ENCODE measurements around the gene C14orf119. TPM values are rescaled to one million over a fixed set of nuclear protein-coding genes. Genes with fewer than 3 reads are reported as not detected.

The C14orf119 gene
- total and polyA plus RNA-seq, 12 donors = 23.9 to 206 (median 51.8) TPM

- H3K27me3 ChIP-seq = no peaks in the 10 kb centered on the region
- 37 to 83% (median 44%) methylated on average over 1 to 10 of the region's 10 CpGs for WGBS, 4 donors
- intact Hi-C loops (cut with DNase I) = loop anchor here in 1 of 2 donors (5.0 kb wide), 1 partner anchor 46 kb away; no protein-coding TSS in a partner anchor
- no peaks in the 10 kb centered on the region for H3K9me3 ChIP-seq (replicated peaks in 1 of 3)
- no peak overlapping the region for H3K4me3 ChIP-seq
- DNase-seq = peak in 1 of 7 donors; percentile 17
- H3K27ac ChIP-seq = no peak overlapping the region
- H3K4me1 ChIP-seq (replicated peaks in 1 of 2) = peaks cover 0 to 7% of the 10 kb centered on the region in 2 donors
- no peaks in the 10 kb centered on the region for H3K36me3 ChIP-seq (replicated peaks in 1 of 2)
- TF ChIP-seq CTCF (IDR thresholded peaks at IDR 0.05) (no peak), POLR2A (IDR thresholded peaks at IDR 0.05) (no peak)
Observed at GRCh38 chr14:23113431-23114119, 18.3 kb downstream of the C14orf119 start.

- H3K27me3 ChIP-seq = no peaks in the 10 kb centered on the region
- WGBS, 4 donors = 55 to 77% (median 66%) methylated on average over 1 to 5 of the region's 5 CpGs
- no peak for DNase-seq
Observed at GRCh38 chr14:23114120-23114458, 18.8 kb downstream of the C14orf119 start.

GRCh38 chr14:23114669-23115038 lies 19.3 kb downstream of the C14orf119 start:
- DNase-seq = no peak
- H3K27me3 ChIP-seq = no peaks in the 10 kb centered on the region
- no peak overlapping the region for H3K4me3 ChIP-seq
- WGBS, 4 donors = 68 to 79% (median 73%) methylated on average over 4 of the region's 4 CpGs
- TF ChIP-seq POLR2A (IDR thresholded peaks at IDR 0.05) = no peak
- TF ChIP-seq CTCF (IDR thresholded peaks at IDR 0.05) = no peak
- H3K27ac ChIP-seq = peak overlapping the region in 1 of 5 donors; percentile 65
- H3K4me1 ChIP-seq (replicated peaks in 1 of 2) = peaks cover 0 to 7% of the 10 kb centered on the region in 2 donors
- intact Hi-C loops (cut with DNase I) = loop anchor here in 1 of 2 donors (5.0 kb wide), 1 partner anchor 47 kb away; no protein-coding TSS in a partner anchor
- H3K9me3 ChIP-seq (replicated peaks in 1 of 3) = no peaks in the 10 kb centered on the region
- H3K36me3 ChIP-seq (replicated peaks in 1 of 2) = no peaks in the 10 kb centered on the region

More at GRCh38 chr14:23114120-23114458, 18.8 kb downstream of the C14orf119 start:
- H3K36me3 ChIP-seq (replicated peaks in 1 of 2) = no peaks in the 10 kb centered on the region
- peaks cover 0 to 7% of the 10 kb centered on the region in 2 donors for H3K4me1 ChIP-seq (replicated peaks in 1 of 2)
- TF ChIP-seq POLR2A (IDR thresholded peaks at IDR 0.05) (no peak), CTCF (IDR thresholded peaks at IDR 0.05) (no peak)
- H3K9me3 ChIP-seq (replicated peaks in 1 of 3) = no peaks in the 10 kb centered on the region
- H3K4me3 ChIP-seq = no peak overlapping the region
- H3K27ac ChIP-seq = no peak overlapping the region
- intact Hi-C loops (cut with DNase I) = loop anchor here in 1 of 2 donors (5.0 kb wide), 1 partner anchor 47 kb away; no protein-coding TSS in a partner anchor

GRCh38 chr14:23115039-23115731 lies 19.9 kb downstream of the C14orf119 start:
- no peaks in the 10 kb centered on the region for H3K36me3 ChIP-seq (replicated peaks in 1 of 2)
- 47 to 57% (median 52%) methylated on average over 8 to 10 of the region's 10 CpGs for WGBS, 4 donors
- peak overlapping the region in 1 of 5 donors; percentile 65 for H3K27ac ChIP-seq
- peak in 6 of 7 donors; percentile 76 to 82 (median 78) for DNase-seq
- intact Hi-C loops (cut with DNase I) = no loop called here
- no peaks in the 10 kb centered on the region for H3K27me3 ChIP-seq
- no peaks in the 10 kb centered on the region for H3K9me3 ChIP-seq (replicated peaks in 1 of 3)
- H3K4me1 ChIP-seq (replicated peaks in 1 of 2) = peaks cover 0 to 7% of the 10 kb centered on the region in 2 donors
- H3K4me3 ChIP-seq = no peak overlapping the region
- TF ChIP-seq POLR2A (IDR thresholded peaks at IDR 0.05) (peak in 1 of 2 donors; percentile 26), CTCF (IDR thresholded peaks at IDR 0.05) (no peak)

Measured in adrenal gland (tissue), 12 donors.